ENCODE results near the gene ZBTB22. TPM values are rescaled to one million over a fixed set of nuclear protein-coding genes. Genes with fewer than 3 reads are reported as not detected.

The ZBTB22 gene
- total RNA-seq, 1 donor from 2014 or later, result 17.5 TPM

DNA sequence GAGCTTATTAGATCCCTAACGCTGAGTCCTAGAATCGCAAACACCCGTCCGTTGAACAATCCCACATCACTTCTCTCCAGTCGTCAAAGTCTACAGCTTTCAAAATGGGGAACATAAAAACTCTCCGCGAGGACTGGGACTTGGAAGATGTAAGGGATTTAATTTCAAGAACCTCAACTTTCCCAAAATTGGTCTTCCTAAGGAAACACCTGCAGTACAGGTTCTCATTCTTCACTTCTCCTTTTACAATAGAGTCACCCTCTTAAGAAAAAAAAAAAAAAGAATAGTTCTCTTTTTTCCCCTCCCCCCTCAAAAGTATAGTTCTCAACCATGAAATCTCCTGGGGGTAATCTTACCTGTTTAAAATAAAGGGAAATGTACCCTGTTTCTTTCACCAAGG lies 6.6 kb upstream of the ZBTB22 start:
- H3K4me3 ChIP-seq (ENCODE audit: low read depth, low read length), result no peak overlapping the region
- TF ChIP-seq, protein P1, sequence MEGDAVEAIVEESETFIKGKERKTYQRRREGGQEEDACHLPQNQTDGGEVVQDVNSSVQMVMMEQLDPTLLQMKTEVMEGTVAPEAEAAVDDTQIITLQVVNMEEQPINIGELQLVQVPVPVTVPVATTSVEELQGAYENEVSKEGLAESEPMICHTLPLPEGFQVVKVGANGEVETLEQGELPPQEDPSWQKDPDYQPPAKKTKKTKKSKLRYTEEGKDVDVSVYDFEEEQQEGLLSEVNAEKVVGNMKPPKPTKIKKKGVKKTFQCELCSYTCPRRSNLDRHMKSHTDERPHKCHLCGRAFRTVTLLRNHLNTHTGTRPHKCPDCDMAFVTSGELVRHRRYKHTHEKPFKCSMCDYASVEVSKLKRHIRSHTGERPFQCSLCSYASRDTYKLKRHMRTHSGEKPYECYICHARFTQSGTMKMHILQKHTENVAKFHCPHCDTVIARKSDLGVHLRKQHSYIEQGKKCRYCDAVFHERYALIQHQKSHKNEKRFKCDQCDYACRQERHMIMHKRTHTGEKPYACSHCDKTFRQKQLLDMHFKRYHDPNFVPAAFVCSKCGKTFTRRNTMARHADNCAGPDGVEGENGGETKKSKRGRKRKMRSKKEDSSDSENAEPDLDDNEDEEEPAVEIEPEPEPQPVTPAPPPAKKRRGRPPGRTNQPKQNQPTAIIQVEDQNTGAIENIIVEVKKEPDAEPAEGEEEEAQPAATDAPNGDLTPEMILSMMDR (IDR thresholded peaks at IDR 0.05; ENCODE audit: insufficient read depth, low read length, poor library complexity, severe bottlenecking), result no peak
- peaks cover 4% of the 10 kb centered on the region for H3K36me3 ChIP-seq (ENCODE audit: control insufficient read depth, insufficient read depth, low read length)
- DNase-seq (ENCODE audit: low read depth), result no peak
- no peaks in the 10 kb centered on the region for H3K27me3 ChIP-seq (ENCODE audit: control insufficient read depth, insufficient read depth, low read length)

DNA sequence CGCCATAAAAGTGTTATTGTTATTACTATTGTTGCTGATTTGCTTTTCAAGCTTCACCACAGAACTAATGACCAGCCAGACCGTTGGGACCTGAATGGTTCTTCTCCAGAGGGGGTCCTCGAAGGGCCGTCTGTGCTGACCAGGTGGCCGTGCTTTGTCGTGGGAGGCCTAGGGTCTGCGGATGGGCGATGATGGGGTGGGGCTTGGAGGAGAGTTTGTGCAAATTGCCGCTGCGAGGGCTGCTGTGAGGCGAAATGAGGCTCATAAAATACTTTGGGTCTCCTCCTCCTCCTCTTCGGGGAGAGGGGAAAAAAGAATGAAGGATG lies 6.0 kb upstream of the ZBTB22 start:
- TF ChIP-seq, protein P1 (IDR thresholded peaks at IDR 0.05; ENCODE audit: insufficient read depth, low read length, poor library complexity, severe bottlenecking), result no peak
- DNase-seq (ENCODE audit: low read depth), result no peak
- Histone ChIP-seq H3K27me3 (ENCODE audit: control insufficient read depth, insufficient read depth, low read length) (no peaks in the 10 kb centered on the region), H3K4me3 (ENCODE audit: low read depth, low read length) (peak overlapping the region; percentile 42), H3K36me3 (ENCODE audit: control insufficient read depth, insufficient read depth, low read length) (peaks cover 8% of the 10 kb centered on the region)

DNA sequence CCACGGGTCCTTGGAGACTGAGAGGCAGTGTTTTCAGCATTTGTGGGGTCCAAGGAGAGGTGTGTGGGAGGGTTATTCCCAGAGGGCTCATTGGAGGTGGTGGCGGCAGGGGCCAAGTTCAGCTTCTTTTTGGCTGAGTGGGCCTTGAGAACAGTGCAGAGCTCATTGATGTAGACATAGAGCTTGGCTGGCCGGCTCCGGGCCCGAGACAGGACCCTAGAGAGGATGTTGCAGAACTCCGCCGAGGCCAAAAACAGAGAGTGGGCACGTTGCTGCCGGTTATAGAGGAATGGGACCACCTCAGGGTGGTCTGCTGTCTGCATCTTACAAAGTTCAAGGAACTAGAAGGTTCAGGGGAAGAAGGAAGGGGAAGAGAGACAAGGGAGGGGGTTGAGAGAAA lies 3.7 kb upstream of the ZBTB22 start:
- TF ChIP-seq, protein P1 (IDR thresholded peaks at IDR 0.05; ENCODE audit: insufficient read depth, low read length, poor library complexity, severe bottlenecking), result no peak
- no peak for DNase-seq (ENCODE audit: low read depth)
- peaks cover 8% of the 10 kb centered on the region for H3K36me3 ChIP-seq (ENCODE audit: control insufficient read depth, insufficient read depth, low read length)
- H3K4me3 ChIP-seq (ENCODE audit: low read depth, low read length), result no peak overlapping the region
- H3K27me3 ChIP-seq (ENCODE audit: control insufficient read depth, insufficient read depth, low read length), result no peaks in the 10 kb centered on the region

DNA sequence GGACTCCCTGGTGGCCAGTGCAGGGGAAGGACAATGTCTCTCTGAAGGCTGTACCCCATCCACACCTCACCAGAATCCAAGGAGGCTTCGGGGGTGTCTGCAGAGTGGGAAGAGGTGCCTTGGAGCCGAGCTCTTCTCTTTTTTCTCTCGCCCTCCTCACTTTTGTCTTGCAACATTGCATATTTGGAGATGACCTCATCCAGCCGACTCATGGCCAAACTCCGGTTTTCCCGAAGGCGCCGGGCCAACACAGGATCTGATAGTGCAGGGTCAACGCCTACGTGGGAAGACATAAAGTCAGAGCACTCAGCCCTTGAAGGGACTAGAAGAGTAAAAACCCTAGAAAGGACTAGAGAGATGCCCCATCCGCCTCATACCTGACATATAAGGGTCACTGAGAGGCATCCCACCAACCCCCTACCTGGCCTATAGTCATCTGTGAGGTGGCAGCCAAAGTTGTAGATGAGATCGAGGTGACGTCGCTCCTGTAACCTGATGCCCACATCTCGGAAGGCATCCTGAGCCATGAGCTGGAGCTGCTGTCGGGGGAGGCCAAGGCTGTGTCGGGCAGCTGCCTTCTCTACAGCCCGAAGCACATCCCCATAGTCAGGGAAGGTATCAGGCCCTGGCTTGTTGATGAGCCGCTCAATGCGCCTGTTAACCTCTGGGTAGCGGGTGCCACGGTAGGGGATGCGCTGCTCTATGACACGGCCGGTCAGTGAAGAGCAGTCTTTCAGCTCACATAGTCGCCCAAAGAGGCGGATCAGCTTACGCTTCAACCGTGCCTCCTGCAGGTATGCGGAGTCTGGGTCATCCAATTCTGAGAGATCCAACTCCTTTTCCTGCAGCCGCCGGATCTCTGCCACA lies 3.0 kb upstream of the ZBTB22 start:
- Histone ChIP-seq H3K36me3 (ENCODE audit: control insufficient read depth, insufficient read depth, low read length) (peaks cover 8% of the 10 kb centered on the region), H3K4me3 (ENCODE audit: low read depth, low read length) (no peak overlapping the region), H3K27me3 (ENCODE audit: control insufficient read depth, insufficient read depth, low read length) (no peaks in the 10 kb centered on the region)
- TF ChIP-seq, protein P1 (IDR thresholded peaks at IDR 0.05; ENCODE audit: insufficient read depth, low read length, poor library complexity, severe bottlenecking), result no peak
- no peak for DNase-seq (ENCODE audit: low read depth)

DNA sequence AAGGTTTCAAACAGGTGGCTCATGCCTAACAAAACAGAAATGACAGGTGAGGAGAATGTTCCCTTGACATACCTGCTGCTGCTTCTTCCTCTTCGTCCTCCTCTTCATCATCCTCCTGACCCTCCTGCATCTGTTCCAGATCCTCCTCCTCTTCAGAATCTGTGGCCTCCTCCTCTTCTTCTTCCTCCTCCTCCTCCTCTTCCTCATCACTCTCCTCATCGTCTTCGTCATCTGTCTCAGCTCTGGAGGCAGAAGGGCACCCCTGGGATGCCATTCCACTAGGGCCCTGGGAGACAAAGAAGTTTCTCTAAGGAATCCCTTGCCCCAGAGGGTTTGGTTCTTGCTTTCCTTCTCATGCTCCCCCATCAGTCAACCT lies 2.4 kb upstream of the ZBTB22 start:
- Histone ChIP-seq H3K27me3 (ENCODE audit: control insufficient read depth, insufficient read depth, low read length) (no peaks in the 10 kb centered on the region), H3K4me3 (ENCODE audit: low read depth, low read length) (no peak overlapping the region), H3K36me3 (ENCODE audit: control insufficient read depth, insufficient read depth, low read length) (peaks cover 8% of the 10 kb centered on the region)
- TF ChIP-seq, protein P1 (IDR thresholded peaks at IDR 0.05; ENCODE audit: insufficient read depth, low read length, poor library complexity, severe bottlenecking), result no peak
- no peak for DNase-seq (ENCODE audit: low read depth)
